GM12891 (cell line): ENCODE data around the gene XXYLT1.

Source experiments
- DNase-seq: peaks from one replicate; pipeline ENCODE4 v3.0.0; 2011; ENCODE audit warnings: low spot score; ENCODE audit not compliant: insufficient read length
- FAIRE-seq: peaks from 2 replicates; lab custom pipeline; 2011; peaks lifted over from hg19 to GRCh38; lab: Jason Lieb, UNC
- PAX5 ChIP-seq: IDR thresholded peaks from 2 replicates; pipeline ENCODE4 v1.6.1; 2011; ENCODE audit warnings: low read length, moderate library complexity, mild to moderate bottlenecking; ENCODE audit not compliant: insufficient read depth, severe bottlenecking
- POLR2A ChIP-seq: IDR thresholded peaks from 2 replicates; pipeline ENCODE4 v1.6.1; 2011; ENCODE audit warnings: low read depth, low read length, control low read depth
- POLR2AphosphoS5 ChIP-seq: IDR thresholded peaks from 2 replicates; pipeline ENCODE4 v1.6.1; 2011; ENCODE audit warnings: low read depth, low read length, control low read depth
- POU2F2 ChIP-seq: IDR thresholded peaks from 2 replicates; pipeline ENCODE4 v1.6.1; 2011; ENCODE audit warnings: low read depth, mild to moderate bottlenecking, control low read depth, low read length, moderate library complexity
- SPI1 ChIP-seq: IDR thresholded peaks from 2 replicates; pipeline ENCODE4 v1.6.1; 2011; ENCODE audit warnings: low read depth, low read length, control low read depth
- TAF1 ChIP-seq: IDR thresholded peaks from 2 replicates; pipeline ENCODE4 v1.6.1; 2011; ENCODE audit warnings: low read depth, low read length, control low read depth

Gene XXYLT1

DNA sequence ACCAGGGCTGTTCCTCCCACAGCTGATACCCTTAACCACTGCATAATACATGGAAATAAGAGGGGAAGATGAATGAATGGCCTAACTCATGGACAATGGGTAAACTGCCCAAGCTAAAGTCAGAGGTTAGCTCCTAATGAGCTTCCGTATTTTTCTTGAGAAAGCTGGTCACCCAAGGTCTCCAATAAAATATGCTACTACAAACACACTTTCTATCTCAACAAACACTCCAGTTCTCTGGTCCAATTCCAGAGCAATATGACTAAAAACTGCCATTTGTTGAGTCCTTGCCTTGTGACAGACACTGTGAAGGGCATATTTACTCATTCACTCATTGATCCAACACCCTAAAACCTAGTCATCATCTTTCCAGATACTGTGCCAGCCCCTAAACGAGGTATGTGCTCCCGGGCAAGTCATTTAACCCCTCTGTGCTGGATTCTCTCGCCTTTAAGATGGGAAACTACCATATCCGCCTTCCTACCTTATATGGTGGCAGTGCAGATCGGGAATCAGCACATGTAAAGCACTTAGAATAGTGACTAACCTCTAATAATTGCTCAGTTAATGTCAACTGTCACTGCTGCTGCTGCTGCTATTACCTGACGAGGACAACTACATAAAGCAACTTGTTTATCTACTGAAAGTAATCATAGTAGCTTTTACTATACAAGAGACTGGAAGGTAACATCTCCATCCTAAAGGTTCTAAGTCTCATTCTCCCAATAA is 89.1 kb downstream of the XXYLT1 start:
- TF ChIP-seq SPI1, result no peak
- no peak for TF ChIP-seq POLR2AphosphoS5
- no peak for TF ChIP-seq POU2F2
- no peak for TF ChIP-seq POLR2A
- no peak for TF ChIP-seq TAF1
- TF ChIP-seq PAX5, result no peak
- no peak for FAIRE-seq

GRCh38 chr3:195181113-195181498 is 89.9 kb downstream of the XXYLT1 start:
- TF ChIP-seq PAX5 (no peak), POU2F2 (no peak), POLR2A (no peak), TAF1 (no peak), SPI1 (no peak), POLR2AphosphoS5 (no peak)
- FAIRE-seq (no peak), DNase-seq (no peak)

More for the DNA sequence above, 89.1 kb downstream of the XXYLT1 start:
- no peak for DNase-seq

- TF ChIP-seq SPI1 (no peak), POLR2AphosphoS5 (no peak), POU2F2 (no peak), PAX5 (no peak), TAF1 (no peak), POLR2A (no peak)
- FAIRE-seq (no peak), DNase-seq (no peak)
These were observed 90.4 kb downstream of the XXYLT1 start for GRCh38 chr3:195180490-195181112.

- FAIRE-seq (no peak), DNase-seq (no peak)
- TF ChIP-seq SPI1, result no peak
- TF ChIP-seq POLR2A, result no peak
These were observed 91.0 kb downstream of the XXYLT1 start for GRCh38 chr3:195179776-195180489.

- DNase-seq (no peak), FAIRE-seq (no peak)
- TF ChIP-seq POLR2AphosphoS5, result no peak
- TF ChIP-seq POU2F2, result no peak
- TF ChIP-seq PAX5, result no peak
- TF ChIP-seq SPI1, result no peak
- TF ChIP-seq TAF1, result no peak
- no peak for TF ChIP-seq POLR2A
These were observed 92.6 kb downstream of the XXYLT1 start for GRCh38 chr3:195178124-195178910.

DNA sequence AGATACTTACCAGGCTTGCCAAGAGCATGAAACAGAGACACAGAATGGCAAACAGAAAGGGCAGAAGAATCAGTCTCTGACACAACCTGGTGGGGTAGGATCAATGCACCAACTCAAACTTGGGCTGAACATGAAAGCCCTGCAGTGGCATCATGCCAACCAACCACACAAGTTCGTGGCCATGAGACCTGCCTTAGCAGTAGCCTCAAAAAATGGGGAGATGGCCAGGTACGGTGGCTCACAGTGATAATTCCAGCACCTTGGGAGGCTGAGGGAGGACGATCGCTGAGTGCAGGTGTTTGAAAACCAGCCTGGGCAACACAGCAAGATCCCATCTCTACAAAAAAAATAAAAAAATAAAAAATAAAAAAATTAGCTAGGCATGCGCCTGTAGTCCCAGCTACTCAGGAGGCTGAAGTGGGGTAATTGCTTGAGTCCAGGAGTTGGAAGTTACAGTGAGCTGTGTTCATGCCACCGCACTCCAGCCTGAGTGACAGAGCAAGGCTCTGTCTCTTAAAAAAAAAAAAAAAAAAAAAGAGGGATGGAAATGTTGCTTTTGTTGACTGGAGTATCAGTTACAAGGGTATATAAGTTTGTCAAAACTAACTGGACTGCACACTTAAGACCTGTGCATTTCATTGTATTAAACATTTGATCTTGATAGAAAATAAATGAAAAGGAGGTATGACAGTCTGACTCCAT is 93.4 kb downstream of the XXYLT1 start:
- FAIRE-seq (no peak), DNase-seq (no peak)
- TF ChIP-seq SPI1 (no peak), POLR2AphosphoS5 (no peak), POLR2A (no peak), TAF1 (no peak), PAX5 (no peak), POU2F2 (no peak)

DNA sequence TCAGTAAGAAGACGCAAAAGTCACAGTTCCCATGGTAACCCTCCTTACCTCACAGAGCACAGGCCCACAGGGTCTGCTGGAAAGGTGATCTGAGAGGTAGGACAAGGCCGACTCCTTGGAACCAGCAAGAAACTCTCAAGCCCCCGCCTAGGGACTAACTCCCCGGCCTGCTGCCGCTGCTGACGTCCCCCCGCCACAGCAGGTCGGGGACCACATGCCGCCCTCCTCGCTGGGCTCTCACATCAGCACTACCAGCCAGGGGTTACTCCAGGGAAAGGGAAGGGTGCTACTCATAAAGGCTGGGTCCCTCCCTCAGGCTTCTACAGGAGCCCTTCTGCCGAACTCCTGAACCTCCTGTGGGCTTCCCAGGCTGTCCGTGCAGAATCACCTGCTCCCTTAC is 94.2 kb downstream of the XXYLT1 start:
- TF ChIP-seq TAF1 (no peak), POLR2AphosphoS5 (no peak), PAX5 (no peak), POU2F2 (no peak), SPI1 (no peak)
- DNase-seq (no peak), FAIRE-seq (no peak)

GRCh38 chr3:195175476-195176337 is 95.3 kb downstream of the XXYLT1 start:
- DNase-seq (no peak), FAIRE-seq (no peak)
- TF ChIP-seq SPI1, result no peak
- no peak for TF ChIP-seq POLR2A
